Fibroblast of mammary gland (primary cell): ENCODE data around the gene MOGAT1.
A peak's percentile ranks its signal among the peaks of the same experiment; 100 is the strongest.

Experiments
- DNase-seq: peaks from one replicate; pipeline ENCODE4 v3.0.0-alpha.2; 2010; ENCODE audit warnings: low read depth
- H3K4me3 ChIP-seq: 2 replicates; pipeline ENCODE4 v1.5.1; 2011; ENCODE audit warnings: low read depth, mild to moderate bottlenecking, low read length, moderate library complexity; ENCODE audit not compliant: control insufficient read depth
- TF ChIP-seq, protein P1 (sequence below): conservative IDR thresholded peaks from 2 replicates; pipeline ENCODE4 v1.5.1; 2011; ENCODE audit warnings: low read depth, low read length, inconsistent platforms; ENCODE audit not compliant: control insufficient read depth, insufficient read depth

MOGAT1 gene

GRCh38 chr2:222637067-222637466 lies 34.4 kb upstream of the MOGAT1 start:
- TF ChIP-seq, protein P1, sequence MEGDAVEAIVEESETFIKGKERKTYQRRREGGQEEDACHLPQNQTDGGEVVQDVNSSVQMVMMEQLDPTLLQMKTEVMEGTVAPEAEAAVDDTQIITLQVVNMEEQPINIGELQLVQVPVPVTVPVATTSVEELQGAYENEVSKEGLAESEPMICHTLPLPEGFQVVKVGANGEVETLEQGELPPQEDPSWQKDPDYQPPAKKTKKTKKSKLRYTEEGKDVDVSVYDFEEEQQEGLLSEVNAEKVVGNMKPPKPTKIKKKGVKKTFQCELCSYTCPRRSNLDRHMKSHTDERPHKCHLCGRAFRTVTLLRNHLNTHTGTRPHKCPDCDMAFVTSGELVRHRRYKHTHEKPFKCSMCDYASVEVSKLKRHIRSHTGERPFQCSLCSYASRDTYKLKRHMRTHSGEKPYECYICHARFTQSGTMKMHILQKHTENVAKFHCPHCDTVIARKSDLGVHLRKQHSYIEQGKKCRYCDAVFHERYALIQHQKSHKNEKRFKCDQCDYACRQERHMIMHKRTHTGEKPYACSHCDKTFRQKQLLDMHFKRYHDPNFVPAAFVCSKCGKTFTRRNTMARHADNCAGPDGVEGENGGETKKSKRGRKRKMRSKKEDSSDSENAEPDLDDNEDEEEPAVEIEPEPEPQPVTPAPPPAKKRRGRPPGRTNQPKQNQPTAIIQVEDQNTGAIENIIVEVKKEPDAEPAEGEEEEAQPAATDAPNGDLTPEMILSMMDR, result no peak
- no peak overlapping the region for H3K4me3 ChIP-seq
- no peak for DNase-seq

DNA sequence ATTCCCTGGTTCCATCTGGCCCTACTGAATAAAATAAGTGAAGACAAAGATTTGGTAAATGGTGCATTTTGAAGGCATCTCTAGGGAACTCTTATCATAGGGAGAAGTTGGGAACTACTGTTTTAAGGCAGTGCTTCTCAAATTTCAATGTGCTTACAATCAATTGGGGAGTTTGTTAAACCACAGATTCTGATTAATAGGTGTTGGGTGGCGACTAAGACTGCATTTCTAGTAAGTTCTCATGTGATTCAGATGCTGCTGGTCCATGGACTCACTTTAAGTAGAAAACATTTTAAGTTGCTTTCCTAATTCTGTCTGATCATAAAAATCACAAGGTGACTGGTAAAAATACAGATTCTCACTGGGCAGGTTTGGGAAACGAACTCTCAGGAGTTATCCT lies 30.1 kb upstream of the MOGAT1 start:
- no peak overlapping the region for H3K4me3 ChIP-seq
- TF ChIP-seq, protein P1, result no peak
- peak; percentile 55 for DNase-seq

- no peak for DNase-seq
- H3K4me3 ChIP-seq, result no peak overlapping the region
- TF ChIP-seq, protein P1, result no peak
Observed at GRCh38 chr2:222643134-222643533, 28.3 kb upstream of the MOGAT1 start.

- H3K4me3 ChIP-seq, result no peak overlapping the region
- DNase-seq, result no peak
- TF ChIP-seq, protein P1, result no peak
Observed at GRCh38 chr2:222646008-222646407, 25.4 kb upstream of the MOGAT1 start.

- TF ChIP-seq, protein P1, result no peak
- no peak for DNase-seq
- H3K4me3 ChIP-seq, result no peak overlapping the region
Observed at GRCh38 chr2:222649801-222650200, 21.7 kb upstream of the MOGAT1 start.

- H3K4me3 ChIP-seq, result no peak overlapping the region
- peak; percentile 86 for DNase-seq
- TF ChIP-seq, protein P1, result no peak
Observed at GRCh38 chr2:222651718-222652418, 19.6 kb upstream of the MOGAT1 start.
